Mesothelial cell of epicardium (in vitro differentiated cells): ENCODE data around the gene CCDC146. TPM values are rescaled to one million over a fixed set of nuclear protein-coding genes. Genes with fewer than 3 reads are reported as not detected.
"Not testable (repeated sequence)": the region's sequence is repeated elsewhere in the genome, so short reads cannot be mapped to it uniquely, and the experiment has no call there.

Experiments
- DNase-seq, 2 experiments: peaks; one replicate each; pipeline ENCODE4 v3.0.0; 2021; ENCODE audit warnings: low spot score in 2 of 2; ENCODE audit not compliant: unreplicated experiment in 2 of 2
- H3K27ac Mint-ChIP-seq: 2 replicates; pipeline ENCODE4 v1.8.0; 2021; ENCODE audit warnings: mixed read lengths
- H3K27me3 Mint-ChIP-seq: 2 replicates; pipeline ENCODE4 v1.8.0; 2021; ENCODE audit warnings: low read depth, mixed read lengths
- H3K36me3 Mint-ChIP-seq: 2 replicates; pipeline ENCODE4 v1.8.0; 2021; ENCODE audit warnings: mixed read lengths
- H3K4me1 Mint-ChIP-seq: 2 replicates; pipeline ENCODE4 v1.8.0; 2021; ENCODE audit warnings: mixed read lengths
- H3K4me3 Mint-ChIP-seq: 2 replicates; pipeline ENCODE4 v1.8.0; 2021; ENCODE audit warnings: mild to moderate bottlenecking, moderate library complexity, mixed read lengths
- H3K9me3 Mint-ChIP-seq: 2 replicates; pipeline ENCODE4 v1.8.0; 2021; ENCODE audit warnings: mixed read lengths
- total RNA-seq: library from RNA; stranded (reverse); gene quantifications from 3 replicates; pipeline ENCODE4 v1.2.1, GENCODE V29; 2021

The CCDC146 gene, protein sequence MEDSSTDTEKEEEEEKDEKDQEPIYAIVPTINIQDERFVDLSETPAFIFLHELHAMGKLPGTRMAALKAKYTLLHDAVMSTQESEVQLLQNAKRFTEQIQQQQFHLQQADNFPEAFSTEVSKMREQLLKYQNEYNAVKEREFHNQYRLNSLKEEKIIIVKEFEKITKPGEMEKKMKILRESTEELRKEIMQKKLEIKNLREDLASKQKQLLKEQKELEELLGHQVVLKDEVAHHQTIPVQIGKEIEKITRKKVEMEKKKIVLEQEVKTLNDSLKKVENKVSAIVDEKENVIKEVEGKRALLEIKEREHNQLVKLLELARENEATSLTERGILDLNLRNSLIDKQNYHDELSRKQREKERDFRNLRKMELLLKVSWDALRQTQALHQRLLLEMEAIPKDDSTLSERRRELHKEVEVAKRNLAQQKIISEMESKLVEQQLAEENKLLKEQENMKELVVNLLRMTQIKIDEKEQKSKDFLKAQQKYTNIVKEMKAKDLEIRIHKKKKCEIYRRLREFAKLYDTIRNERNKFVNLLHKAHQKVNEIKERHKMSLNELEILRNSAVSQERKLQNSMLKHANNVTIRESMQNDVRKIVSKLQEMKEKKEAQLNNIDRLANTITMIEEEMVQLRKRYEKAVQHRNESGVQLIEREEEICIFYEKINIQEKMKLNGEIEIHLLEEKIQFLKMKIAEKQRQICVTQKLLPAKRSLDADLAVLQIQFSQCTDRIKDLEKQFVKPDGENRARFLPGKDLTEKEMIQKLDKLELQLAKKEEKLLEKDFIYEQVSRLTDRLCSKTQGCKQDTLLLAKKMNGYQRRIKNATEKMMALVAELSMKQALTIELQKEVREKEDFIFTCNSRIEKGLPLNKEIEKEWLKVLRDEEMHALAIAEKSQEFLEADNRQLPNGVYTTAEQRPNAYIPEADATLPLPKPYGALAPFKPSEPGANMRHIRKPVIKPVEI
- 9.2 to 13.9 TPM (median 12.1 TPM) in 3 replicates for total RNA-seq

GRCh38 chr7:77121860-77122681 is at the start of gene CCDC146:
CCDC146 (plus strand) TSS chr7:77122615; CDS start chr7:77167669, 45,054 bp downstream.
- H3K27me3 Mint-ChIP-seq, H3K36me3 Mint-ChIP-seq, H3K9me3 Mint-ChIP-seq: not testable (repeated sequence)
- peak within 1 kb of the TSS; percentile 84 for H3K4me3 Mint-ChIP-seq
- peaks cover 10% of the 10 kb centered on the region for H3K4me1 Mint-ChIP-seq
- peak; percentile 86 to 89 for DNase-seq
- peak within 1 kb of the TSS; percentile 66 for H3K27ac Mint-ChIP-seq

- DNase-seq: not testable (repeated sequence)
These were observed 47.5 kb upstream of the CCDC146 start for GRCh38 chr7:77074786-77075396.

GRCh38 chr7:77077060-77077459 is 45.4 kb upstream of the CCDC146 start:
- not testable (repeated sequence) for H3K27ac Mint-ChIP-seq, H3K4me3 Mint-ChIP-seq, DNase-seq, H3K4me1 Mint-ChIP-seq, H3K27me3 Mint-ChIP-seq, H3K9me3 Mint-ChIP-seq
- peaks cover 14% of the 10 kb centered on the region for H3K36me3 Mint-ChIP-seq

More at GRCh38 chr7:77074786-77075396, 47.5 kb upstream of the CCDC146 start:
- not testable (repeated sequence) for H3K27ac Mint-ChIP-seq, H3K4me1 Mint-ChIP-seq, H3K4me3 Mint-ChIP-seq, H3K27me3 Mint-ChIP-seq
- H3K36me3 Mint-ChIP-seq: peaks cover 28% of the 10 kb centered on the region
- peaks cover 20% of the 10 kb centered on the region for H3K9me3 Mint-ChIP-seq

DNA sequence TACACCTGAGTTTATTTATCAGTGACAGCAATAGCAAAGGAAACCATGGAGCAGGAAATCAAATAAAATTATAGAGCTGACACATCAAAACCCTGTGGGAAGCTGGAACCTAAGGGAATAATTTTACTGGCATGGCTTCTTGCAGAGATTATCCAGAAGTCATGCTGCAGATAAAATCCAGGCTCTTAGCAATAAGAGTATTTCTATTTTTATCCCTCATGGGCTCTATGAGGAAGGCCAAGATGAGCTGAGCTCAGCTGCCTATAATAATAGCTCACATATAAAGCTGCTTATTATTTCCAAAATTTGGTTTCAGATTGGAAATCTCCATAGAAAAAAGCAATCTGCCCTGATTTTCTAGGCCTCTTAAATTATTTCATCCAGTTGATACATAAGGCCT is 43.3 kb upstream of the CCDC146 start:
- H3K27me3 Mint-ChIP-seq, H3K27ac Mint-ChIP-seq, H3K4me3 Mint-ChIP-seq, H3K4me1 Mint-ChIP-seq, DNase-seq, H3K9me3 Mint-ChIP-seq: not testable (repeated sequence)
- H3K36me3 Mint-ChIP-seq: peaks cover 13% of the 10 kb centered on the region

- not testable (repeated sequence) for H3K9me3 Mint-ChIP-seq, H3K36me3 Mint-ChIP-seq, H3K27ac Mint-ChIP-seq, H3K27me3 Mint-ChIP-seq, H3K4me3 Mint-ChIP-seq, H3K4me1 Mint-ChIP-seq, DNase-seq
These were observed 42.8 kb upstream of the CCDC146 start for GRCh38 chr7:77079624-77080023.

DNA sequence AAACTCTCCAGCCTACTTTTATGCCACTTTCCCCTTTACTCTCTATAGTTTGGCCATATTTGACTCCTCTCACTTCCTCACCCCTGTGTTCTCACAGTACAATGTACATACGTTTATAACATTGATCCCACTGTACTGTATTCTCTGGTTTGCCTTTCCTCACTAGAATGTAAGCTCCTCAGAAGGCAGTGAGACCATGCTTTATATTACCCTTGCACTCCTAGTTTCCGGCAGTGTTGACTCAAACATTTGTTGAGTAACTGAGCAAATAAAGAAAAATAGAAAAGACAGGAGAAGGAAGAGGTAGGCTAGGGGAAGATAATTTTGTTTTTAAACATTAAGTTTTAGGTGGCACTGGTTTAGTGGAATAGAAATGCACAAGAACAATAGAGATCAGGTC is 42.2 kb upstream of the CCDC146 start:
- not testable (repeated sequence) for H3K36me3 Mint-ChIP-seq, H3K4me1 Mint-ChIP-seq, H3K9me3 Mint-ChIP-seq, H3K4me3 Mint-ChIP-seq, H3K27ac Mint-ChIP-seq, DNase-seq, H3K27me3 Mint-ChIP-seq

- not testable (repeated sequence) for H3K4me3 Mint-ChIP-seq, H3K36me3 Mint-ChIP-seq, H3K27me3 Mint-ChIP-seq
These were observed 40.2 kb upstream of the CCDC146 start for GRCh38 chr7:77082192-77082591.

GRCh38 chr7:77092301-77092700 is 30.1 kb upstream of the CCDC146 start:
- not testable (repeated sequence) for H3K27ac Mint-ChIP-seq, H3K4me1 Mint-ChIP-seq, DNase-seq, H3K27me3 Mint-ChIP-seq, H3K4me3 Mint-ChIP-seq
- H3K9me3 Mint-ChIP-seq: peaks cover 11% of the 10 kb centered on the region
- peaks cover 28% of the 10 kb centered on the region for H3K36me3 Mint-ChIP-seq

More at GRCh38 chr7:77082192-77082591, 40.2 kb upstream of the CCDC146 start:
- not testable (repeated sequence) for H3K4me1 Mint-ChIP-seq, DNase-seq, H3K9me3 Mint-ChIP-seq, H3K27ac Mint-ChIP-seq

GRCh38 chr7:77100501-77100900 is 21.9 kb upstream of the CCDC146 start:
- H3K36me3 Mint-ChIP-seq, H3K27ac Mint-ChIP-seq, H3K4me3 Mint-ChIP-seq, H3K9me3 Mint-ChIP-seq, H3K27me3 Mint-ChIP-seq, H3K4me1 Mint-ChIP-seq, DNase-seq: not testable (repeated sequence)

DNA sequence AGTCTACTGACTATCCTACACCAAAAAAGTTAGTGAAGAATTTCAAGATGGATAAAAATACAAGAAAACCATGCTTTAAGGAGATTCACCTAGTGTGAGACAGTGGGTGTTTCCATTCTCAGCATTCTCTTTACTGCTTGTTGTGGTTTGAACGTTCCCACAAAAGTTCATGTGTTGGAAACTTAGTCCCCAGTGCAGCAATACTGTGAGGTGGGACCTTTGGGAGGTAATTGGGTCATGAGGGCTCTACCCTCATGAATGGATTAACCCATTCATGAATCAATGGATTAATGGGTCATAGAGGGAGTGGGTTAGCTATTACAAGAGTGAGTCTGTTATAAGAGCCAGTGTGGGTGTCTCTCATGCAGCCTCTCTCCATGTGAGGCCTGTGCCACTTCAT is 21.2 kb upstream of the CCDC146 start:
- H3K4me1 Mint-ChIP-seq, H3K9me3 Mint-ChIP-seq, DNase-seq, H3K27ac Mint-ChIP-seq, H3K36me3 Mint-ChIP-seq, H3K27me3 Mint-ChIP-seq, H3K4me3 Mint-ChIP-seq: not testable (repeated sequence)

GRCh38 chr7:77102671-77103070 is 19.7 kb upstream of the CCDC146 start:
- not testable (repeated sequence) for H3K27ac Mint-ChIP-seq, DNase-seq, H3K9me3 Mint-ChIP-seq, H3K27me3 Mint-ChIP-seq, H3K36me3 Mint-ChIP-seq, H3K4me1 Mint-ChIP-seq, H3K4me3 Mint-ChIP-seq

DNA sequence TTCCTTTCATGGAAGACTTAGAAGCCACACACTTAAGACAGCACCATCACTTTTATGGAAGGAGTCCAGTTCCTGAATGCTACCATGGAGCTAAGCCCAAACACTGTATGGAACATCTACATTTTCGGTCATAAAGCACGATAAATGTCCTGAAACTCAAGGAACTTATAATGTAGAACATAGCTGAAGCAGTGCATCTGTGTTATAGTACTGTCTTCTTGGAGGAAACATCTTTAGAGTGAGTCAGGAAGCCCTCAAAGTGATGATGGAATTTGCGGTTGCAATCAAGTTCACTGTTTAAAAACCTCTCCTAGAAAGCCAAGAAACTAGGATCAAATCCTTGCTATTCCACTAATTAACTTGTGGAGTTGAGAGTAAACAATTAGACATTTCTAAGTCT is 16.5 kb upstream of the CCDC146 start:
- H3K4me1 Mint-ChIP-seq, H3K27ac Mint-ChIP-seq, H3K36me3 Mint-ChIP-seq, DNase-seq, H3K27me3 Mint-ChIP-seq, H3K4me3 Mint-ChIP-seq, H3K9me3 Mint-ChIP-seq: not testable (repeated sequence)

GRCh38 chr7:77107659-77108058 is 14.8 kb upstream of the CCDC146 start:
- not testable (repeated sequence) for DNase-seq, H3K4me1 Mint-ChIP-seq, H3K9me3 Mint-ChIP-seq, H3K27me3 Mint-ChIP-seq, H3K27ac Mint-ChIP-seq, H3K4me3 Mint-ChIP-seq, H3K36me3 Mint-ChIP-seq
